Hippocampal formation (tissue), 2 donors: Measurements from ENCODE around the gene MAPKAPK3.

Experiments used
- DNase-seq, 2 donors: peaks; one replicate each; lab custom pipeline; 2025; lab: John Stamatoyannopoulos, UW

Gene MAPKAPK3

DNA sequence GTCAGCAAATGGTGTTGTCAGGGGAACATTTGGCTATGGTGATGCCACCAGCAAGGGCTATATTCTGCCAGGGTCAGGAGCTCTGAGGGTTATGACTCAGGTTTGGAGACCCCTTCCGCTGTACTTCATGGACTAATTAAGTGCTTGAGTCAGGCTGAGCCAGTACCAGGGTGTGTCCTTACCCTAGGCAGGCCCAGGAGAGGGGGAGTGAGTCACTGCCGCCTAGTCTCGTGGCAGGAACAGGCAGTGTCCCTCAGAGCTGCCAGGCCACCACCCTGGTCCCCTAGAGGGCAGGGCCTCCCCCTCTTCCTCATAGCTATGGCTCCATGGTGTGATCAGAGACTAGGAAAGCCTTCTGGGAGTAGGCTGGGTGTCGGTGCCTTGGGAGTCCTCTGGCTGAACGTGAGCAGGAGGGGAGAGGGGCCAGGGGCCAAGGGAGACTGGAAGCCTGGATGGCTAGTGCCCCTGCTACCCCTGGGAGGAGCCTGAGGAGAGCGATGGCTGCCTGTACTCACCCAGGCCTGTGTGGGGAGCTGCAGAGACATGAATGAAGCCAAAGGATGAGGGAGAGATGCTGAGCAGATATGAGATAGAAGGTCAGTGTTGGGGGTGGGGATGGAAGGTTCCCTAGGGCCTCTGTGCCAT is 10.6 kb downstream of the MAPKAPK3 start:
- DNase-seq, result peak; percentile 17 to 54

DNA sequence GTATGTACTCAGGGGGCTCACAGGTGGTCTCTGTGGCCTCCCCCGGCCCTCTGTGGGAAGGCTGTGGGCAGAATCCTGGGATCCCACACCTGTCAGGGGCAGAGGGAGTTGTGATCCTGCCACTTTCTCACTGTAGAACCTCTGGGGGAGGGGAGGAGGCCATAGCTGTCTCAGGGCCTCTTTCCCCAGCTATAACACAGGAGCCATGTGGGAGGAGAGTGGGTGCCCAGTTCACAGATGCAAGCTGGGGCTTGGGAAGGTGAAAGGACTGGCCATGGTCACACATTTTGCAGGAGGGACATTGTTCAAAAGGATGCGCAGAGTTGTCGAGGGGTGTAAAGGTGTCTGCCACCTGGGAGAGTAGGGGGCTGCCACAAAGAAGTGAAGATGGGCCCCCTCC is 11.7 kb downstream of the MAPKAPK3 start:
- no peak for DNase-seq

DNA sequence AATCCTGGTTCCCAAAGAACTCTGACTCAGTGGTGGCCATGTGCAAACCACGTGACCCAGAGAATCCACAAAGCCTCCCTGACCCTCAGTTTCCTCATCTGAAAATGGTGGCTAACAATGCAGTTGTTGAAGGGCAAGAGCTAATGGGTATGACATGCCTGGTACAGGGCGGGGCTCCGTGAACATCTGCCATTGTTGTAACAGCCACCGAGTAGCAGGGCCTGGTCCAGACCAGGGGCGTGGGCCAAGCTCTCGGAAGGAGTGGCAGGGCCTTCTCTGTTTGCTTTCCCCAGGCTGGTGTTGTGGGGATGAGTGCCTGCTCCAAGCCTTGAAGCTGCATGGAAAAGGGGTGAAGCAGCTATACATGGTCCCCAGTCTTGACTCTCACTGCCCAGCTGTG is 13.4 kb downstream of the MAPKAPK3 start:
- no peak for DNase-seq

DNA sequence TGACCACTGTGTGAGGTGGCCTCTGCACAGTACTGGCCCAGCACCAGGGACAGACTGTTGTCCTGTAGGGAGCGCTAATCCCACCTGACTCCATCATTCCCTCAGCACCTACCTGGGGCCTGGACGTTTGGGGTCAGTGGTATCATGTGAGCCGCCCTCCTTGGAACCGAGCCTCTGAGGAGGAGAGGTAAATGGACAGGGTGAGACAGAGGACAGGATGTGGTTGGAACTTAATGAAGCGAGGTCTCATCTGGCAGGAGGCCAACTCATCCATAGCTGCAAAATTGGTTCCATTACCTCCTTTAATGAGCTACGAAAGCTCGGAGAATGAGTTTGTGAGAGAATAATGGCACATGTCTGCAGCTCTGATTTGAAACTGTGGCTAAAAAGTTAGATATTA is 13.9 kb downstream of the MAPKAPK3 start:
- DNase-seq, result no peak

DNA sequence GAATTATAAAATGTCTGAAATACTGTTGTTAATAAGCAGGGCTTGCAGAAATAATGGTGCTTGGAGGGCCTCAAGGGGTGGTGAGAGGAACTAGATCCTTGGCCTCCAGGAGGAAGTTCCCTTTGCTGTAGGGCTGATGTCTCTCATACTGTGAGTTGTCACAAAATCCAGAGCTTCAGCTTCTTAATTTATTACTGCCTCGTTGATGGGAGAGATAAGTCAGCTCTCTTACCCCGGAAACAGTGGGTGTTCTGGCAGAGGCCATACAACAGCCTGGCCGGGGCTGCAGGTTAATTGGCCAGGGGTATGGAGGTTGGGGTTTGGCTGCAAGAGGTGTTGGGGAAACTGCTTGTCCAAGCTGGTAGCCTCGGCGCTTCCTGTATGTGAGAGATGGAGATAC is 15.5 kb downstream of the MAPKAPK3 start:
- DNase-seq, result no peak

DNA sequence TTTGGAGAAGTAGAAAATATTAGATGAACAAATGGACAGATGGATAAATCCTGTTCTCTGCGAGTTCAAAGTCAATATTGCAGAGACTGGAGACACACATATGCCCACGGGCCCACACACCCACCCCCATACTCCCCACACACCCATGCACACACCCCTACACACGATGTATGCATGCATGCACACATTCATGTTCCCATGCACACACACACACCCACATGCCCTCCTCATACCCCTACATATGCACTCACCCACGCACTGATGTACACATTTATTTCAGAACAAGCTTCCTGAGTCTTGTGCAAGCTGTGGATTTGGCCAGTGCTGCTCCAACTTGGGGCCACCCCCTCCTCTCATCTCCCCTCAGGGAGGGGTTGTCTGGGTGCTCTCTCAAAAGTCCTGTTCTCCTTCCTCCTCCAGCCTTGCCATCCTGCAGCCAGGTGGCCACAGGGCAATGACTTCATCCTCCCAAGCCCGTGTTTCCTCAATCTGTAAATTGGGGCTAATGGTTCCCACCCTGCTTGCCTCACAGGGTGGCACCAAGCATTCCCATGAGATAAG is 16.4 kb downstream of the MAPKAPK3 start:
- no peak for DNase-seq

DNA sequence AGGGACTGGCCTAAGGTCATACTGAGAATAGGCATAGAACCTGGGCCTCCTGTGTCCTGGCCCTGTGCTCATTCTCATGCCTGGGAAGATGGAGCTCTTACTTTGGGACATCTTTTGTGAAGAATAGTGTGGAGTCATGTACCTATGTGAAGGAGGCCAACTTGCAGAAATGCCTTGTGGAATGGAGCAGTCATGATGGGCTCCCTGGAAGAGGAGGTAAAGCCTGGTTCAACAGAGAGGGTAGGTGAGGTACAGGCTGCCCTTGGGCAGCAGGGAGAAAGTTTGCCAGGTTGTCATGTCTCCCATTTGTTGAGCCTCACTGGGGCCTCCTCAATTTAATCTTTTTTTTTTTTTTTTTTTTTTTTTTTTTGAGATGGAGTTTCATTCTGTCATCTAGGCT is 18.1 kb downstream of the MAPKAPK3 start:
- DNase-seq, result no peak

DNA sequence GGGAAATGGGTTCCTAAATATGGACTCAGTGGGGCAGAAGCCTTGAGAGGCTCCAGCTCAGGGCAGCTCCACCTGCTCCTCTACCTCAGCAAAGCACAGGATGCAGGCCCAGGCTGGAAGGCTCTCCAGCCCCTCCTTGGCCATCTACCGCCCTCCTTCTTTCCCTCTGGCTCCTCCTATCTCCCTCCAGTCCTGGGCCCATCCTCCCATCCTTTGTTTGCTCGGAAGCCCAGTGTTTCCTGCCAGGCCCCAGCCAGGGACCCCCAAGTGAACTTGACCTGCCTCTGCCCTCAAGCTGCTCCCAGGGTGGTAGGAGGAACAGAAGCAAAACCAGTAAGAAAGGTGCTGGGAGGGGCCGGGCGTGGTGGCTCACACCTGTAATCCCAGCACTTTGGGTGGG is 20.1 kb downstream of the MAPKAPK3 start:
- DNase-seq, result no peak

DNA sequence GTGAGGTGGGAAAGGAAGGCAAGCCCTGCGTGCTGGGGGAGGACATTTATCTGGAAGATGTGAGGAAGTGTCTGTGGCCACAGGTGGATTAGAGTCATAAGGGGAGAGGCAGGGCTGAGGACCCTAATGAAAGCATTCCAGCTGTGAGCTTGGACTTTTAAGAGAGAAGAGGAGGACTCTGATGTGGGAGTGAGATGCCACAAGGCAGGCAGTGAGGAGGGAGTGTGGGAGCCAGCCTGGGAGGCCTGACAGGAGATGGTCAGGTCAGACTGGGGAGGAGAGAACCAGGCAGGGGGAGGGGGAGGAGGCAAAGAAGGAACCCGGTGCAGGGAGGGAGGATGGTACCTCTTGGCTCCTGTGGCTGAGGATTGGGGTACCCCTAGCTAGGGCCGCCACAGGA is 21.0 kb downstream of the MAPKAPK3 start:
- no peak for DNase-seq

DNA sequence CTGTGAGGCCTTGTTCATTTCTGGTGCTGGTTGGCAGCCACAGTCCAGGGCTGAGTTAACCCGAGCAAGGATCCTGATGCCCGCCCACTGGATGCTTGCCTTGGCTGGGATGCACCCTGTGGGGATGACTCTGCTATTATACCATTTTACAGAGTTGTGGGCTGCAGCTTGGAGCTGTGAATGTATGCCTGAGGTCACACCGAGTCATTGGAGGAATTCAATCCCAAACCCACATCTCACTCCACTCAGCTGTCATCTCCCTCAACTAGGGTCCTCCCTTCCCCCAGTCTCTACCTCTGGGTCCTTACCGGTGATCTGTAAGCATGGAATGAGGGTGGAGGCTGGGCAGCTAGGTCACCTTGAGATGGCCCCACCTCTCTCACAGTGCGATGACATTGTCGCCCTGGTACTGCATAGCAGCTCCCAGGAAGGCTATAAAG is 22.1 kb downstream of the MAPKAPK3 start:
- DNase-seq, result no peak

DNA sequence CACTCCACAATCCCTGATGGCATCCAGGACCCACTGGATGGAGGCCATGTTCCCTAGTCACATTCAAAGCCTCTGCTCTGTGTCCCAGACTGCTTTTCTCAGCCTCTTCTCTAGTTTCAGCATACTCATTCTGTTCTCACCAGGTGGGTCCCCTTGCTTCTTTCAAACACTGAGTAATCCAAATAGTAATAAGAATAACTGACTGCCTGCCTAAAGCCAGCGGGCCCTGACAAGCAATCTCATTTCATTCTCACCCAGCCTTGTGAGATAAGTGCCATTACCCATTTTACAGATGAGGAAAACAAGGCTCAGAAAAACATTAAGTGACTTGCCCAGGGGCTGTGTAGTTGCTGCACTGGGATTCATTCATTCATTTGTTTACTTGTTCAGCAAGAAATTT is 25.4 kb downstream of the MAPKAPK3 start:
- no peak for DNase-seq

DNA sequence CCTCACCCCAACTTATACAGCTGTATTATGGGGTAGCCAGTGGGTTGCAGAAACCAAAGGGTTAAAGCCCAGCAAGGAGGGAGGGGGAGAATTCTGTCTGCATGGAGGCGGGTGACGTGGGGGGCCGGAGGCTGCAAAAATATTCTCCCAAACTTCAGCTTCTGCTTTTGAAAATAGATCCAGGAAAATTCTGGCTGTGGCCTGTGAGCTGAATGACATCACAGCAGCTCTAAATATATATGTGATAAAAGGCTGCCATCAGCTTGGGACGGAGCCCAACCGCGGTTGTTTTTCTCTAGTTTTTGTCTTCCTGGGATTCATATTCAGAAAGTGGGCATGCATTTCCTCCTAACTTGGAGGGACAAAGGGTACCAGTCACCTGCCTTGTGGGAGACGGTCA is 27.6 kb downstream of the MAPKAPK3 start:
- no peak for DNase-seq

DNA sequence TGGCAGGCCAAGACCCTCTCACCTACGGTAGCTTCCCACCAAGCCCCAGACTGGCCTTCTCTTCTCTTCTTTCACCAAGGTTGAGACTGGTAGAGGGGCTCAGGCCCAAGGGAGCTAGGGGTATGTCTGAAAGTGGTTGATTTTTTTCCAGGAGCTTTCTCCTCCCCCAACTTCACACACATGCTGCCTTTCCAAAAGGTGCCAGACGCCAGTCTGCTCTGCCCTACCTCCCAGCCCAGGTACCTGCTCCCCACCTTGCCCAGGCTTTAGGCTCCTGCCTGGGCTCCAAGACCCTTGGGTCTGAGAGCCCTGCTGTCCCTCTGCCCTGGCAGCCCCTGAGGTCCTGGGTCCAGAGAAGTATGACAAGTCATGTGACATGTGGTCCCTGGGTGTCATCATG is 28.4 kb downstream of the MAPKAPK3 start:
- no peak for DNase-seq

DNA sequence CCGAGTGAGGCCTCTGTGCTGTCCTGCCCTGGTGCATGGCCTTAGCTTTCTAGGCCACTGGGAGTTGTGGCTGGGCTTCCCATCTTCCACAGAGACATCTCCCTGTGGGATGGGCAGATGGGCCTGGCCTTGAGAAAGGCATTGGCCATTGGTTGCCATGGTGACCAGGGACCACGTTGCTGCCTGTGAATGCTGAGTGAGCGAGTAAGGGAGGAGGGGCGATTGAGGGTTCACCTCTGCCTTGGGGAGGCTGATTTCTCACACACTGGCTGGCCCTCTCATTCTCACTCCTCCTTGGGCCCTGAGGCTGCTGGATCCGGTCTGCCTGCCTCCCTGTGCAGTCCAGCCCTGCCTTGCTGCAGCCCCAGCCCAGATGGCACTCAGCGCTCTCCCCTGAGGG is 31.4 kb downstream of the MAPKAPK3 start:
- DNase-seq, result no peak

DNA sequence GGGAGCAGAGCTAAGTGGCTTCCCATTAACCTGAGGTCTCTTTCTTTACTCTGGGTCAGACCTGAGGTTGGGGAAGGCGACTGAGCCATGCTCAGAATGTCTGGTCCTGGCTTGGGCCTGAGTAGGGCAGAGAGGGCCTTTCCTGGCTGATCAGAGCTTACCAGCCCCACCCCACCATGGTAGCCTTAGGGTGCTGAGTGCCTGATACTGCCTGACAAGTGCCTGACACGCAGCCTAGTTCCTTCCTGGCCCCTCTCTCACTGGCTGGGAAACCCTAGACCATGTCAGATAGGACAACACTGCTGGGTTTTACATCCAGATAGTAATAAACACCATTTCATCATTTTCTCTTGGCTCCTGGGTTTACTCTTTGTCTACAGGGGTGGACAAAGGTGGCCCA is 32.0 kb downstream of the MAPKAPK3 start:
- no peak for DNase-seq

DNA sequence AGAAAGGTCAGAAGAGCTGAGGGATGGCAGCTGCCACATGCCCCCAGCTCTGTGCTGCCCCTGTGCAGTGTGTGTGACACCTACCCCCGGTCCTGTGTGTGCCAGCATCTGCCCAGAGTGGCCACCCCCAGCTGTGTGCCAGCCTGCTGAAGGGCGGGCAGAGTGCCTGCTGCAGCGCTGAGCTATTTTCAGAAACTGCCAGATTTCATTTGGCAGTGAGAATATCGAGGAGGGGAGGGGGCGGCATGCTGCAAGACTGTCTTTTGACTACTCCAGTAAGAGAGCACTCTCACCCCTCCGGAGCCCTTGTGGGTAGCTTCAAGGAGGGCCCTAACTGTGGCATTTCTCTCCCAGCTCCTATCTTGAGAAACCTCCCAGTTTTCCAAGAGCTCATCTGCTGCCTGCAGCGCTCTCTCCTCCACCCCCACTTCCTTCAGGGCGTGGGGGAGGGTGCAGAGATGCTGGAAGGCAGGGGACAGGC is 32.5 kb downstream of the MAPKAPK3 start:
- peak; percentile 47 to 60 for DNase-seq

DNA sequence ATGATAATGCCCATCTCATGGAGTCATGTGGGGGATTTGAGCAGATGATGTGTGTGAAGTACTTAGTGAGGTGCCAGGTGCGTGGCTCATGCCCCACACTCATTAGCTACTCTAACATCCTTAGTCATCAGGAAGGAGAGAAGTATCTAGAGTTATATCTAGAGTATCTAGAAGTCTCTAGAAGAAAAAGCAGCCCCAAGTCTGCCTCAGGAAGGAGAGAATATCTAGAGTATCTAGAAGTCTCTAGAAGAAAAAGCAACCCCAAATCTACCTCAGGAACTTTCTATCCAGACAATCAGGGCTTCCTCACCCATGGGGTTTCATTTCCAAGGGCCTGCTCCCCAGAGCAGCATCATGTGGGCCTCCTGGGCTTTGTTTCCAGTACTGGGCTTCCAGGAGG is 33.1 kb downstream of the MAPKAPK3 start:
- no peak for DNase-seq

DNA sequence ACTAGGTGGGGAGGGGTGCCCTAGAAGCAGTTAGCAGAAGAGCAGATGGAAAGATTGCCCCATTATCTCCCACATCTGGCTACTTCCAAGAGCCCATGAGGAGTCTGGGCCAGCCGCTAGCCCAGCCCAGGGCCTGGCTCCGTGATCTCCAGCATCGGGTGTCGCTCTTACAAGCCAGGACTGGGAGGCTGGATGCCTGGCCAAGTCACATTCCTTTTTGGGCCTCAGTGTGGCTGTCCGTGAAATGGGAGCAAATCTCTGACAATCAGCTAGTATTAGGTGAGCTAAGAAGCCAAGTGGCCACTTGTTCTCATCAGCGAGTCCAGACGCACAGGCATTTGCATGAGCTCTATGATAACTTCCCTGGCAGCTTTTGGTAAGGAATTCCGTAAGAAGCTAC is 34.5 kb downstream of the MAPKAPK3 start:
- DNase-seq, result no peak

DNA sequence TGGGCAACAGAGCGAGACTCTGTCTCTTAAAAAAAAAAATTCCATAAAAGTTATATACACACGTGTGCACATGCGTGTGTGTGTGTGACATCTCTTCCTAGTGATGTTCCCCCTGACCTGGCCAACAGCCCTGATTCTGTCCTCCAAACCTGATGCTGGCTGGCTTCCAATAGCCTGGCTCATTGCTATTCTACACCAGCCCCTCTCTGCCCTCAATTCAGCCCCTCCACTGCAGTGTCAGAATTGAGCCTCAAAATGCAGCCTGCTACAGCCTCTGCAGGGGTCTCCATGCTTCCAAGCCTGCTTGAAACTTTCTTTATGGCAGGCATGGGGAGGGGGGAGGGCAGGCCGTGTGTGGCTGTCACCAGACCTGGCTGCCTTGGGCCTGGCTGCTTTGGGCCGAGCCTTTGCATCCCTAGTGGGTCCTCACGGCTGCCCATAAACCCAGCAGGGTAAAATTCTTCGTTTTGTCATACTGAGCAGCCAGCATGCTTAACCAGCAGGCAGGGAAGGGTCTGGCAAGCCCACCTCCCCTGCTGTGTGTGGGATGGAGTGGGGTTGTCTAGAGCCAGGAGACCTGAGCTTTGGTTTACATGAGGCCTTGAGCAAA is 35.1 kb downstream of the MAPKAPK3 start:
- DNase-seq, result no peak

DNA sequence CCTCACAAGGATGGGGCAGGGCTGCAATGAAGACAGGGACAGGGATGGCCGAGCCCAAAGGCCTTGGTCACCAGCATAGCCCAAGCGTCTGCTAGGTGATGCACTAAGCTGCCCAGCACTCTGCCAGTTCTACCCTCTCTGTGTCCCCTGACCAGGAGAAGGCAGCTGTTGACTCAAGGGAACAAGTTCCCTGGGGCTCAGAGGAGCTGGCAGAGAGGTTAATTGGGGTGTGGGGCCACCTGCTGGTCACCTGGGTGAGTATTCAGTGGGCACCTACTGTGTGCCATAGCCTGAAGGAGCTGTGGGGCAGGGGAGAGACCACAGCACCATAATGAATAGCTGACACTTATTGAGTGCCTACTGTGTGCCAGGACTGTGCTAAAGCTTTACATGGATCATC is 35.8 kb downstream of the MAPKAPK3 start:
- DNase-seq, result no peak

DNA sequence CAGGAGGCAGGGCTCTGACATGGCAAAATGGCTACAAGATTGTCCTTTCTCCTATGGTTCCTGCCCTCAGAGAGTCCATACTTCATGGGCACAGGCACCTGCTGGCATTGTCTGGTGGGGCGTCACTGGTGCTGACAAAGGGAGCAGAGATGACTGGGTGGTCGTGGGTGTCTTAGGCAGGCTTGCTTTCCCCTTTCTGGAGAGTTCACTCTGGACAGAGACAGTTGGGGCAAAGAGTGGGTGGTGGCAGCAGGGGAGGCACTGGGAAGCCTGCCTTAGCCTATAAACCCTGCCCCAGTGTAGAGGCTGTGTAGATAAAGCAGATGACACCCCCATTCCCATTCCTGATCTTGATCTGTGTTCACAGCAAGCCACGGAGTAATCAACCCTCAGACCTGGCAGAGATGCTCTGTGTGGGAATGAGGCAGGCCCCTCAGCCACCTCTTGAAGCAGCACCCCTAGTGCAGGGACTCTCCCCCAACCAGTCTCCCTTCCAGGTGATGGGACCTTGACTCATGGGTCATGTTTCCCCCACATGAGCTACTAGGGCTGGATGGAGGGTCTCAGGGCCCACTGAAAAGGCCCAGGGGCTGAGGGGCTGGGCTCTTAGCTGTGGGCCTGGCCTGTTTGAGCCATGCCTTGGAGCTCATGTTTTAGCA is 37.1 kb downstream of the MAPKAPK3 start:
- DNase-seq, result no peak

DNA sequence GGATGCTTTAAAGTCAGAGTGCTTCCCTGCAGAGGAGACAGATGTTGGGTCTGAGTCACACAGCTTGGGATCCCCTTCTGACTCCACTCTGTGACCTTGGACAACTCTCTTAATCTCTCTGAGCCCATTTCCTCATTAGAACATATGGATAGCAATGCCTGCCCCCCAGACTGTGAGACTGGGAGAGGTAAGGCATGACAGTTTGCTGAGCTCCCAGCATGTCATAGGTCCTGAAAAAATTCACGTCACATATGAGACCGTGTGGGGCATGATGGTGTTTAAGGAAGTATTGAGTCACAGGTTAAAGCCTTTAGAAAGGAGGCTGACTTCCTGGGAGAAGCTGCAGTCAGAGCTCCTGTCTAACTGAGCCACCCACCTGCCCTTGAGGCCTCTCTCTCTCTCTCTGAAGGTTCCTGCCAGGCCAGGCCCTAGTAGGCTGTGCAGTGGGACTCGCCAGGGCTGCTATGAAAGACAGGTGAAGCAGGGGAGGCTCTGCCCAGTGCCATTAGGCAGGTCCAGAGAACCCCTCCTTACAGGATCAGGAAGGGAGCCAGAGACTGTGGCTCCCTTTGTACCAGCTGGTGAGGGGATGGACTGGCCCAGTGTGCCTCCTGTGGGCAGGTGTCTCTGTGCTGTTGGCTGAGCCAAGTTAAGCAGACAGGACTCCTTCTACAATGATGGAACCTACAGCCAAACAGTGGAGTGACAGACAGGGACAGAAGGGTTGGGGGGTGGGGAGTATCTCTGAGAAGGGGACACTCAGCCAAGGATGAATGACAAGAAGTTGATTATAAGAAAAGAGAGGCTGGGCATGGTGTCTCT is 38.3 kb downstream of the MAPKAPK3 start:
- no peak for DNase-seq
